ENCODE measurements around the gene REC114.

REC114 gene, protein sequence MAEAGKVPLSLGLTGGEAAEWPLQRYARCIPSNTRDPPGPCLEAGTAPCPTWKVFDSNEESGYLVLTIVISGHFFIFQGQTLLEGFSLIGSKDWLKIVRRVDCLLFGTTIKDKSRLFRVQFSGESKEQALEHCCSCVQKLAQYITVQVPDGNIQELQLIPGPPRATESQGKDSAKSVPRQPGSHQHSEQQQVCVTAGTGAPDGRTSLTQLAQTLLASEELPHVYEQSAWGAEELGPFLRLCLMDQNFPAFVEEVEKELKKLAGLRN

DNA sequence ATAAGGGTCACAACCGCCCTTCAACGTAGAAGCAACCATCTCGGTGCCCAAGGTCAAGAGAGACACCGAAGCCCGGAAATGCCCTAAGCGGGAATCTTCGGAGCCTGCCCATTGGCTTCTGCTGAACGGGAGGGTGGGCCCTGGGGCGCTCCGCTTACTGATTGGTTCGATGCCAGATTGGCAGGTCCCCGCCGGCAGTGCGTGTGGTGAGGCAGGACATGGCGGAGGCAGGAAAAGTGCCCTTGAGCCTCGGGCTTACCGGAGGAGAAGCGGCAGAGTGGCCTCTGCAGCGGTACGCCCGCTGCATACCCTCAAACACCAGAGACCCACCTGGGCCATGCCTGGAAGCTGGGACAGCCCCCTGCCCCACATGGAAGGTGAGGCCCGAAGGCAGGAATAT is at the start of gene REC114:
Gene REC114, plus strand, starts transcription at position 197 of the 400 bp plus-strand sequence. Its CDS starts 22 bp downstream, at position 219.
- TF ChIP-seq, protein P1, sequence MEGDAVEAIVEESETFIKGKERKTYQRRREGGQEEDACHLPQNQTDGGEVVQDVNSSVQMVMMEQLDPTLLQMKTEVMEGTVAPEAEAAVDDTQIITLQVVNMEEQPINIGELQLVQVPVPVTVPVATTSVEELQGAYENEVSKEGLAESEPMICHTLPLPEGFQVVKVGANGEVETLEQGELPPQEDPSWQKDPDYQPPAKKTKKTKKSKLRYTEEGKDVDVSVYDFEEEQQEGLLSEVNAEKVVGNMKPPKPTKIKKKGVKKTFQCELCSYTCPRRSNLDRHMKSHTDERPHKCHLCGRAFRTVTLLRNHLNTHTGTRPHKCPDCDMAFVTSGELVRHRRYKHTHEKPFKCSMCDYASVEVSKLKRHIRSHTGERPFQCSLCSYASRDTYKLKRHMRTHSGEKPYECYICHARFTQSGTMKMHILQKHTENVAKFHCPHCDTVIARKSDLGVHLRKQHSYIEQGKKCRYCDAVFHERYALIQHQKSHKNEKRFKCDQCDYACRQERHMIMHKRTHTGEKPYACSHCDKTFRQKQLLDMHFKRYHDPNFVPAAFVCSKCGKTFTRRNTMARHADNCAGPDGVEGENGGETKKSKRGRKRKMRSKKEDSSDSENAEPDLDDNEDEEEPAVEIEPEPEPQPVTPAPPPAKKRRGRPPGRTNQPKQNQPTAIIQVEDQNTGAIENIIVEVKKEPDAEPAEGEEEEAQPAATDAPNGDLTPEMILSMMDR (IDR thresholded peaks at IDR 0.05): no peak

DNA sequence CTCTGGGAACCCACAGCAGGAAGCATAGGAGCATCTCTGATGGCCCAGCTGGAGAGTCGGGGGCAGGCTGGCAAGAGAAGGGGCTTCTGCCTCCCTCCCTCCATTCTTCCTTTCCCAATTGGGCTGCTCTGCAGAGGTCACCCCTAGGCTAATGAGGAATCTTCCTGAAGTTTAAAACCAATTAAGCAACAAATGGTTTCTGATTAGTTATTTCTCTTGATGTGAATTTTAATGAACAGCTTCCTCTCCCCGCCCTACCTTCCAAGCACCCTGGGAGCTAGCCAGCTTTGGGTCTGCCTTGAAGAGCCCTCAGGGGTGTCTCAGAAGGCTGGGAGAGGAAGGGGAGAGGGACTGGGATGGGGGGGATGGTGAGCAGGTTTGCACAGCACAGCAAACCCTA is 49.6 kb upstream of the REC114 start:
- TF ChIP-seq, protein P1 (IDR thresholded peaks at IDR 0.05): no peak

DNA sequence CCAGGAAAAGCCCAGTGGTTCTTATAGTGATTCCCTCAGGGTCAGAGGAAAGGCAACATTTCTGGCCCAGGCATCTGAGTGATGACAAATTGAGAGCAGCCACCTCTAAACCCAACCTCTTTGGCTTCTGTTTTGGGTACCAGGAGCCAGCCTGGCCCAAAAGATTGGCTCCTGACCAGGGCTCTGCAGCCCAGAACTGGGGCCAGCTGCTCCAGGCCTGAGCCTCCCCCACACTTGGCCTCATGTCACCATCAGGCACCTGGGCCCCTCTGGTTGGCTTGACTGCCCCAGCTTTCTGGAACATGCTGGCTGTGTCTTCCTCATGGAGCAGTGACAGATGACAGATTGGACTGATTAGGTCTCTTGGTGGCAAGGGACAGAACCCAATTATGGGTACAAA is 48.2 kb upstream of the REC114 start:
- TF ChIP-seq, protein P1 (IDR thresholded peaks at IDR 0.05): no peak

DNA sequence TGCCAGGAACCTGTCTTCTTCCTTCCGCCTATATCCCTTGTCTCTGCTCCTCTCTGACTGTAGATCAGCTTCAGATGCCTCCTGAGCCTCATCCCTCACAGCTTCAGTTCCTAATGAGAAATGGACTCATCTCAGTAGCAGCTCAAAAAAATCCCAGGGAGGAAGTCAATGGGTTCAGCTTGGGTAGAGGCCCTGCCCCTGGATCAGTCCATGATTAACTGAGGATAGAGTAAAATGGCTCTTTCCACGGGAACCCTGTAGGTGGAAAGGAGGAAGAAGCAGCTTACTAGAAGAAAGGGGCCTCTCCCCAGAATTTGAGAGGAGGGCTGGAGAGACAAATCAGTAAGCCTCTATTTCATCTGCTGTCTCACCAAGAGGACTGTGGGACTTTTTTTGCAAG is 47.3 kb upstream of the REC114 start:
- TF ChIP-seq, protein P1 (IDR thresholded peaks at IDR 0.05): no peak

DNA sequence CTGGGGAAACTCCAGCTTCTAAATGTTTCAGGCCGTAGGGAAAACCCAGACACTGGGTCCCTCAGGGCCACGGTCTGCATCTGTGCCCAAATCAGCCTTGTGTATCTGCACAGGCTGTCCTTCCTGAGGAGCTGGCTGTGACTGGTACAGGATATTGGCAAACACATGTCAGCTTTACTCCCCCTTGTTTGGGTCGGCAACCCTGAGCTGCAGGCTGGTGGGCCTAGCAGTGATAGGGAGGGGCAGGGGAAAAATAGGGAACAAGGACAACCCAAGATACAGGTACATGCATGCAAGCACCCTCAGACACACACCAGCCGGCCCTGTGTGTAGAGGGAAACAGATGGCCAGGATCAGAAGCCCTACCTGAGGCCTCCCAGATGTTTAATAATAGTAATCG is 45.5 kb upstream of the REC114 start:
- TF ChIP-seq, protein P1 (IDR thresholded peaks at IDR 0.05): no peak

DNA sequence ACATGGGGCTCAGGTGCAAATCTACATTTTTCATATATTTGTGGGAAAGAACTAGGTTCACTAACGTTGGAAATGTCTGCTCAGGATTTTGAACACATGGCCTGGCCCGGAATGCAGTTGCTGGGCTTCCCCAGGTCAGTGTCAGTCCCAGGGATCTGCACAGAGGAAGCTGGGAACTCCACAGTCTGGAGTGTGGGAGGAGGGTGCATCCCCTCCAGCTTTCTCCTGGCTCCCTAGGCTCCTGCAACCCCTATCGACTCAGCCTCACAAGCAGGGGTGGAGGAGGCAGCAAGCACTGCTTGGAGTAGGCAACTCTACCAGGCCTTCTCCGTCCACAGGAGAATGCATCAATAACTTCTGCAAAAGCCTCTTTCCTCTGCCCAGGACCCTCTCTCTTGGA is 44.1 kb upstream of the REC114 start:
- TF ChIP-seq, protein P1 (IDR thresholded peaks at IDR 0.05): no peak

DNA sequence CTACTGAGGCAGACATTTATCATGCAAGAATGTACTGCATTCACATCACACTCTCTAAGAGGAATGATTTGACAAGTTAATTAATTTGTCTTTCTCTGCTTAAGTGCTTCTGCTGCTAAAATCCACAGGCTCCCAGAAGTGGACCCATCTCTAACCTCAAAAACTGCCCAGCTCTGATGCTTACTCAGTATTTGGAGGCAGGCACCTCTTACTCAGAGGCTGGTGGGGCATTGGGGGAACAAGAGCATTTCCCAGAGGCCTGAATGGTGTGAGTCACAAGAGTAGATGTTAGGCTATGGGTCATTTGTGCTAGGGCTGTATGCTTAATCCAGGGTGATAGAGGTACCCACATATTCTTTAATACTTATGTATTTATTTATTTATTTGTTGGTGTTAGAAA is 39.8 kb upstream of the REC114 start:
- TF ChIP-seq, protein P1 (IDR thresholded peaks at IDR 0.05): no peak

DNA sequence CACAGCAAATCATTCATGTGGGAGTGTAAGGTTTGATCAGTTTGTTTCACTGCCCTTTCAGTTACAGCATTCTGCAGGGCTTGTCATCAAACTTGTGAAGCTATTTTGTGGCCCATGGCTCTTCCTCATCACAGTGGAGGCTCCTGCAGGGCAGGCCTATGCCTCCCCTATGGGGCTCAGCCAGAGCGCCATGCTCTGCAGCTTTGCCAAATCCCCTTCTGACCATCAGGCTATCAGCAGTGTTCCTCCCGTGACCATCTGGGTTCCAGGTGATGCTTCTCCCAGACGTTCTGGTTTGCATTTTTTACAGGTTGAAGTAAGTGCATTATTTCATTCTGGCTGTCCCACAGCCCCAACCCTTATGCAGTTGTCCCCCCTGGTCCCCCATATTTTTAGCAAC is 28.1 kb upstream of the REC114 start:
- TF ChIP-seq, protein P1 (IDR thresholded peaks at IDR 0.05): no peak

Measured in LNCAP (cell line).